Occipital lobe (tissue), 2 donors: ENCODE data around the gene PAX3. TPM values are rescaled to one million over a fixed set of nuclear protein-coding genes. Genes with fewer than 3 reads are reported as not detected.

Source experiments
- DNase-seq: peaks from one replicate; lab custom pipeline; 2025; lab: John Stamatoyannopoulos, UW
- total RNA-seq: library from RNA; depleted of rRNA; stranded (reverse); fragments of >200 nt; gene quantifications from one replicate; pipeline ENCODE4 v1.2.3, GENCODE V29; 2014

The PAX3 gene
- total RNA-seq, 1 donor from 2014 or later: 0.31 TPM

- DNase-seq: no peak
Measured at GRCh38 chr2:222270396-222270795, 28.4 kb downstream of the PAX3 start.

- no peak for DNase-seq
Measured at GRCh38 chr2:222269132-222269531, 29.7 kb downstream of the PAX3 start.

- no peak for DNase-seq
Measured at GRCh38 chr2:222268311-222268990, 30.3 kb downstream of the PAX3 start.

DNA sequence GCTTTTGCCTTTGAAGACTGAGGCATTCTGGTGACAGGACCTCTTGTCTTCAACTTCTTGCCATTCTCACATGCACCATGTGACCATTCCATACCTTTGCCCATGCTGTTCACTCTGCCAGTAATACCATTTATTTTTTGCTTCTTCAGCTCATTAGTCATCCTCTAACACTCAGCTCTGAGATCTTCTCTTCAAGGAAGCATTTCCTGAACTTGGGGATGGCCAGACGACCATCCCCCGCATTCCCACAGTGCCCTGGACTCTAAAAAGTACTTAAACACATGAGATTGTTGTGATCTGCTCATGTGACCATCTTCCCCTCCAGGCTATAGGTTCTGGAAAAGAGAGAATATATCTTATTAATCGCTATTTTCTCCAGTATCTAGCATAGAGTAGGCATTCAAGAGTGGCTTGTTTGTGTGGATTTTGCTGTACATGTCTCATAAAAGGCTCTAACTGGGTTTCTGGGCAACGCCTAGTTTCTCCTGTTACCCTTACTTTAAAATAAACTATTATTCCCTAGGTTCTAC lies 33.9 kb downstream of the PAX3 start:
- DNase-seq: no peak

DNA sequence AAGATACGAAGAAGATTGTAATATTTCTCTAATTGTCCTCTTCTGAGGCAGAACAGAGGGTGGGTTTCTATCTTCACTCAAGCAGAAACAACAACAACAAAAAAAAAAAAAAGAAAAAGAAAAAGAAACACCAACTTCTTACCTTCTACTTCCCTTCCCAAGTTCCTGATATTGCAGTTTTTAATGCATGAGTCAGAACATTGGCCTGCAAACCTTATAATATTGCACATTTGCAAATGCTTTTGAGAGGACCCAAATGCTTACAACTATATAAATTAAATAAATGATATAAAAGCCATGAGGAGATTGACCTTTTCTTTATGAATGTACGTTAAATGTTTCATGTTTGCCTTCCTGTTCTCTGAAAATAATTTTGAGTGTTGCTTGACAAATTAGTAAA lies 37.3 kb downstream of the PAX3 start:
- no peak for DNase-seq

- DNase-seq: no peak
Measured at GRCh38 chr2:222257645-222258044, 41.2 kb downstream of the PAX3 start.

- DNase-seq: no peak
Measured at GRCh38 chr2:222256250-222256649, 42.5 kb downstream of the PAX3 start.

DNA sequence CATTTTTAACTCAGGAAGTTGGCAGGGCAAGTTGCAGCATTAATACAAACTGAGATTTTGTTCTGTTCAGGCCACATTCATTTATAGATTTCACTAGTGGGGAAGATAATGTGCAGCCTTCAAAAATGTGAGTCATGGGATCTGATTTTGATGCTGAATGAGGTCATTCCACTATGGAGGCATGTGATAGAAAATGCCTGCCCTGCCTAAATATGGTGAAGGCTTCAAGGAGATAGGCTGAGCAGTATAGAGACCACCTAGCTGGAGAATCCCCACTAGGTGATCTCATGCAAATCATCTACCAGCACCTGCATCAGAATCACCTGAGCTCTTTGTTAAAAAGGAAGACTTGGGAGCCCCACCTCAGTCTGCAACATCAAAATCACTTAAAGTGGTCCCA lies 43.7 kb downstream of the PAX3 start:
- DNase-seq: no peak

DNA sequence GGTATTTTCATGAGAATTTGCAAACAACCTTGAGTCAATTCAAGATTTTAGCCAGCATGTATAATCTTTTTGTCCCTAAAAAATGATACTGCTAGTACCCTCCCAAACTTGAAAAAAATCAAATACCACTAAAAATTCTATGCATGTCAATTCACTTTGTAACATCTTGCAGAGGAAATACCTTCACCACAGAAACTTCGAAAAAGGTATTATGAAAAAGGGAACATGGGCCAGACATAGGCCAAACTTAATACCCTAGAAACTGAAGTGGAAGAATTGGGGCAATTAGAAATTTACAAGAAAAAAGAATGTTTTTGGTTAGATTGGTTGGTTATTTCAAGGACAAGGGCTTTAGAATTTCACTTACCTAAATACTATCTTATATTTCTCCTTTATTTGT lies 48.5 kb downstream of the PAX3 start:
- DNase-seq: no peak

GRCh38 chr2:222249444-222249843 lies 49.4 kb downstream of the PAX3 start:
- no peak for DNase-seq

DNA sequence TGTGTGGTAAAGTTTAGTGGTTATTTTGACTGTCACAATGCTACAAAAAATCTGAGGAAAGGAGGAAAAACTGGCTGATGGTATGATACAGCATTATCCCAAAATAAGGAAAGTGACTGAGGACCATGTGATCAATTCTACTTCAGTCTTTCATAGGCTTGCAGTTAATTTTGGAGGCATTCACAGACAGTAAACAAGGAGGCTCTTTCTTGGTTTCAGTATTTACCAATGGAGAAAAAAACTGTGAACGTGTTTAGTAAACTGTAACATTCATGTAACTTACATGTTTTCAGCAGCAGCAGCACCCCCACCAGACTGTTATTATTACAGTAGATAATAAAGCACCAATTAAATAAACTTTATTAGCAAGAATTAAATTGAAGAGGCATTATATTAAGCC lies 50.0 kb downstream of the PAX3 start:
- no peak for DNase-seq

- no peak for DNase-seq
Measured at GRCh38 chr2:222248256-222248655, 50.5 kb downstream of the PAX3 start.

DNA sequence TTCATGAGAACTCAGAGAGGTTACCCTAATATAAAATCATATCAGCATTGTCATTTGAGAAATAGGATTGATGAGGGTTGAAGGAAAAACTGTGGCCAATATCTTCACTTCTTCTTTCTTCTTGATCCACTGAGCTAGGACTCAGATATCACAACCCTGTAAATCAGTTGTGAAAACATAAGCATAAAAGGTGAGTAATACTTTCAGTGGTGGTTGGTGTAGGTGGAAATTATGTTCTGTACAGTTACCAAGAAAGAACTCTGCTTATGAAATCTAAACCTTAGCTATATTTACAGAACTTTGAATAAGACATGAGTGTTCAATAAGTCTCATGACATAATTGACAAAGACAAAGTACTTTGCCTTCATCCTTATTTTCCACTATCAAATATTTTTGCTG lies 56.3 kb downstream of the PAX3 start:
- DNase-seq: no peak

- no peak for DNase-seq
Measured at GRCh38 chr2:222241128-222241870, 57.5 kb downstream of the PAX3 start.

DNA sequence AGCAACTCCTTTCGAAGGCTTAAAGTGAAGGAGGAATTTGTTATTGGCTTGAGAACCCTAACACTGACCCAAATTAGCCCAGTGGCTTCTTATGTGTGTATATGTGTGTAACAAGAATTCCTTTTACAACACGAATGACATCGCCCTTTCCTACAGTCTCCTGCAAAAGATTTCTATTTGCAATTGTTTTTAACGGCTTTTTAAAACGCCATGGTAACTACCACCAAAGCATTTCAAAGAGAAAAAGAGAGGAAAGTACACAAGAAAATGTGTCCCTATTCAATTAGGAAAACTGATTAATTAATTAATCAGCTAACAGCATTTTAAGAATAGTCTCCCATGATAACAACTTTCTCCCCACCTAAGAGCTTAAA lies 58.1 kb downstream of the PAX3 start:
- DNase-seq: no peak

GRCh38 chr2:222239945-222240675 lies 58.7 kb downstream of the PAX3 start:
- DNase-seq: no peak

DNA sequence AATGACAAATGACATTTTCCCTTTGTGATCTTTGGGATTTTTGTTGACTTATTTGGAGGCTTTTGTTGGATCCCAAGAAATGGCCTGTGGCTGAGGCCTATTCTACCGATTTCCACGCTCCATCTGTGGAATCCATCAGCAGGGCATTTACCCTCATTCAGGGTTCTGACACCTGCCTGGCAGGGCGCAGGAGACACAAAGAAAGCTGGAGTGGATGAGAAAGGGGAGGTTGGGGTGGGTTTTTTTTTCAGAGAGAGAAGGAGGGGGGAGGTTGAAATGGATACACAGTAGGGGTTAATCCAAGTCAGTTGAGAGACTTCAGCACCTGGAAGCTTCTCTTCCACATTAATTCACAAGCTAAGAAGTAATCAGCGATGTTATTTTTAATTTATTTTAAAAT lies 59.7 kb downstream of the PAX3 start:
- DNase-seq: no peak

DNA sequence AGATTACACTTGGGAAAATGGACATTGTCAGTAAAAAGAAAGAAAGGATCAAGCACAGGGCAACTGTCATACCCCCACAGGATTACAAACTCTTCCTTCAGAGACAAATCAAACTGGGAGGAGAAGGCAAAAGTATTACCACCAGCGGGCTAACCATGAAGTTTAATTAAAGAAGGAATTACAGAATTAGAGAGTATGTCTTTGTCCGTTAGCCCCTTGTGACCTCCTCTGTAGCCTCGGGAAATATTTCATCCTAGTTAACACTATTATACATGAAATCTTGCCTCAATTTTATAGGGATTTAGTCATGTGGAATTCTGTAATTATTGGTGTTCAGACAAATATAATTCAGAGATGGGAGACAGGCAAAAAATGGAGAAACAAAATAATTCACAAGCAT lies 60.7 kb downstream of the PAX3 start:
- no peak for DNase-seq

- DNase-seq: no peak
Measured at GRCh38 chr2:222232839-222233238, 66.0 kb downstream of the PAX3 start.

DNA sequence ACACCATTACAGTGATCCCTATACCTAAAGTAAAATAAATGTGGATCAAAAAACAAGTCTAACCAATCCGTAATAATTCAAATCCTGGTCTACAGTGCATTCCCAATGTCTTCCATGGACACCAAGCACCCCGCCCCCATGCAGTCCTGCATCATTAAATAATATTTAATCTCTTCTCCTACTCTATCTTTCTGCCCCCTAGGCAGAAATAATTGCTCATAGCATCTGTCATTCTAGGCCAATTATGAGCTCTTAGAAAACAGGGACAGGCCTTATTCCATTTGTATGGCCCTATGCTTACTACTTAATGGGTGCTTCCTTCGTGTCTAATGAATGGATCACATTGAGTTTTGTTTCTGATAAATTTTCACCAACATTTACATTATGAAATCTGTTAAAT lies 66.4 kb downstream of the PAX3 start:
- DNase-seq: no peak

DNA sequence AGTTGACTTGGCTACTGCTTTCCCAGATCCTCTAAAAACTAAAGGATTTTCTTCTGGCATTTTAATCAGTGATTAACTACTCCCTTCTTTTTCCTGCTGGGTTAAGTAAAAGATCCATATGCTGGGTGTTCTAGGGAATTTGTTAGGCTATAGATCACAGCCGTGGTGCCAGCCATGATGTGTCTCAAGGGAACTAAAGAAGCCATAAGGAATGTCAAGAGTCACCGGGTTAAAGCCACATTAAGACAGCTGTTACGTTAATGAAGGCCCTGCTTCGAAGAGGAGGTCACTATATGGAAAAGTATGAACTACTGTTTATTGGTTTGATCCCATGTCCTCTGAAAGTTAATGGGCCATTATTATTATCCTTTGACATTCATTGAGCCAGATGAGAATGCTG lies 70.7 kb downstream of the PAX3 start:
- no peak for DNase-seq

- no peak for DNase-seq
Measured at GRCh38 chr2:222218786-222219185, 80.0 kb downstream of the PAX3 start.
